Measurements from ENCODE around the gene SAMD4A.

DNA sequence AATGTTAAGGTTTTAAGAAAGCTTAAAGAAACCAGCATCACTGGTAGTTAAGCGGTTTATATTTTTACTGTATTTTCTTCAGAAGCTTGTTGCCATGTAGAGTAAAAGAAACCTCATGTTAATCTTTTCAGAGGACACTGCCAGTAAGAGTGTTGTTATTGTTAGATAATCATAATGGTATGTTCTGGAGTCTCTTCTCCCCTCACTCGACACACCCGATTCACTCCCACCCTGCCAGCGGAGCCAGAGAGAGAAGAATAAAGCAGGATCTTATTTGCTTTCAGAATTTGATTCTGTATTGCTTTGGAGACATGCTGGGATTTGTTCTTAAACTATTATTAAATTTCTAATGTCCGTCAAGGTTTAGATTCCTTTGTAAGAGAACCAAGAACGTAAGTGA lies 113.7 kb downstream of the SAMD4A start:
- no peak for TF ChIP-seq EZH2 (IDR thresholded peaks at IDR 0.05; ENCODE audit: borderline replicate concordance, low read length)
- TF ChIP-seq, protein P1, sequence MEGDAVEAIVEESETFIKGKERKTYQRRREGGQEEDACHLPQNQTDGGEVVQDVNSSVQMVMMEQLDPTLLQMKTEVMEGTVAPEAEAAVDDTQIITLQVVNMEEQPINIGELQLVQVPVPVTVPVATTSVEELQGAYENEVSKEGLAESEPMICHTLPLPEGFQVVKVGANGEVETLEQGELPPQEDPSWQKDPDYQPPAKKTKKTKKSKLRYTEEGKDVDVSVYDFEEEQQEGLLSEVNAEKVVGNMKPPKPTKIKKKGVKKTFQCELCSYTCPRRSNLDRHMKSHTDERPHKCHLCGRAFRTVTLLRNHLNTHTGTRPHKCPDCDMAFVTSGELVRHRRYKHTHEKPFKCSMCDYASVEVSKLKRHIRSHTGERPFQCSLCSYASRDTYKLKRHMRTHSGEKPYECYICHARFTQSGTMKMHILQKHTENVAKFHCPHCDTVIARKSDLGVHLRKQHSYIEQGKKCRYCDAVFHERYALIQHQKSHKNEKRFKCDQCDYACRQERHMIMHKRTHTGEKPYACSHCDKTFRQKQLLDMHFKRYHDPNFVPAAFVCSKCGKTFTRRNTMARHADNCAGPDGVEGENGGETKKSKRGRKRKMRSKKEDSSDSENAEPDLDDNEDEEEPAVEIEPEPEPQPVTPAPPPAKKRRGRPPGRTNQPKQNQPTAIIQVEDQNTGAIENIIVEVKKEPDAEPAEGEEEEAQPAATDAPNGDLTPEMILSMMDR (IDR thresholded peaks at IDR 0.05; ENCODE audit: low read length) = no peak

All from OCI-LY1 (cell line).